Epidermal melanocyte (primary cell): ENCODE results near the gene DDI2.
"Not testable (repeated sequence)": the region's sequence is repeated elsewhere in the genome, so short reads cannot be mapped to it uniquely, and the experiment has no call there.

Source experiments
- DNase-seq: peaks from one replicate; pipeline ENCODE4 v3.0.0; 2011; ENCODE audit warnings: low spot score; ENCODE audit not compliant: insufficient read length

The DDI2 gene

DNA sequence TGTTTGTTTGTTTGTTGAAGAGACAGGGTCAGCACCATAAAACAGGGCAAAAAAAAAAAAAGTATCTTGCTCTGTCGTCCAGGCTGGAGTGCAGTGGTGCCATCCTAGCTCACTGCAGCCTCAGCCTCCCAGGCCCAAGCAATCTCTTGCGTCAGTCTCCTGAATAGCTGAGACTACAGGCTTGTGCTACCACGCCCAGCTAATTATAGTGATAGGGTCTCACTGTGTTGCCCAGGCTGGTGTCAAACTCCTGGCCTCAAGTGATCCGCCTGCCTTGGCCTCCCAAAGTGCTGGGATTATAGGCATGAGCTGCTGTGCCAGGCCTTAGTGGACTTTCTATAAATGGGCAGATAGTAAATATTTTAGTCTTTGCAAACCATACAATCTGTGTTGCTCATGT lies 19.2 kb downstream of the DDI2 start:
- no peak for DNase-seq

DNA sequence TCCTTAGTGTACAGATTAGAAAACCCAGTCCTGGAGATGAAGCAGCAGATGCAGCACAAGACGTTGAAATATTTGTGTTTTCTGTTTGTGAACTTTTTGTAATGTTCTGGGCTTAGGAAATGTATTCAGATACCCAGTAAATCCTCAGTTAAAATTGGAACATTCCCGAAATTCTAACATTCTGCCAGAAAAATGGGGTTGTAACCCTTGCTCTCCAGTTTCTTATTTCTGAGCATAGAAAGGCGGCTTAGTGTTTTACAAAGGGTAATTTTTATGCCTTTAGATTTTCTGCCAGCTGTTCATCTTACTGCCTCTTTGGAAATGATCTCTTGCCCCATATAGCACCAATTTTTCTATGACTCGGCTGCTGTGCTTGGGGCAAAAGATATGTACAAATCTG lies 20.6 kb downstream of the DDI2 start:
- DNase-seq, result no peak

DNA sequence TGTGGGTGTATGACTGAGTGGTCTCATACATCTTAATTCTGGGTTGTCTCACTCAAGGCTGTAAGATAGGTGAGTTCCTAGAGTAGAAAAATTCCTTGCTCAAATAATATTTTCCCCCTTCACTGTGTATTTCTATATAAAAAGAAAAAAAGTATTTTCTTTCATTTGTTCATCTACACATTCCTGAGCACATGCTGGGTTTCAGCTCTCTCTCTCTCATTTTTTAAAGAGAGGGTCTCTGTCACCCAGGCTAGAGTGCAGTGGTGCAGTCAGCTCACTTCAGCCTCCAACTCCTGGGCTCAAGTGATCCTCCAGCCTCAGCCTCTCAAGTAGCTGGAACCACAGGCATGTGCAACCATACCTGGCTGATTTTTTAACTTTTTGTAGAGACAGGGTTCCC lies 22.0 kb downstream of the DDI2 start:
- DNase-seq, result no peak

DNA sequence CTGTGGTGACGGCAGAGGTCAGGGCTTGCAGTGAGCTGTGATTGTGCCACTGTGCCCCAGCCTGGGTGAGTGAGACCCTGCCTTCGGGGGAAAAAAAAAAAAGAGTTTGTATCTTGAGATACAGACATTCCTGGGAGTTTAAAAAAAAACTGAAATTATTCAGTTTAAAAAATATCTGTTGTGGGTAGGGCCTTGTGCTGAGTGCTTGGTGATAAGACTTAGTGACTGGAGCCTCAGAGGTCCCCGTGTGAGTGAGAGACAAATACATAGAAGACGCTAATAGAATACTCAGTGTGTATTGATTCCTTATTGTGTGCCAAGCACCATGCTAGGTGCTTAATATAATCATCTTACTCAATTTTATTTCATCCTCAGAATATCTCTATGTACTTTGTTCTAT lies 22.7 kb downstream of the DDI2 start:
- no peak for DNase-seq

DNA sequence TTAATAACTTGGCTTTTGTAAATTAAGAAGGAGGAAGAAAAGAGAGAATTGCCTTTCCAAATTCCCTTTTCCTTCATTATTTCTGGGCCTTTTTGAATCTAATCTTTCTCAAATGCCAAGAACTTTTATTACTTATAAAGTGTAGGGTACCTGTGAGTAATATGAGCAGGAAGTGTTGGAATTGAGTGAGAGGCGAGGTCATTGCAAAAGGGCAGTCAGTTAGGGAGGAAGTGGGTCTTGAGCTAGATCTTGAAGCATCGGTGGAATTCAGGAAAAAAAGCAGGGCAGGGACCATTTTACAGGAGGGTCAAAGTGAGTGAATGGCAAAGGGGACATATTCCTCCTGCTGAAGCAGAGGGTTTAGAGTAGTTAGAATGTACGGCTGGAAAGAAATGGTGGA lies 23.4 kb downstream of the DDI2 start:
- no peak for DNase-seq

DNA sequence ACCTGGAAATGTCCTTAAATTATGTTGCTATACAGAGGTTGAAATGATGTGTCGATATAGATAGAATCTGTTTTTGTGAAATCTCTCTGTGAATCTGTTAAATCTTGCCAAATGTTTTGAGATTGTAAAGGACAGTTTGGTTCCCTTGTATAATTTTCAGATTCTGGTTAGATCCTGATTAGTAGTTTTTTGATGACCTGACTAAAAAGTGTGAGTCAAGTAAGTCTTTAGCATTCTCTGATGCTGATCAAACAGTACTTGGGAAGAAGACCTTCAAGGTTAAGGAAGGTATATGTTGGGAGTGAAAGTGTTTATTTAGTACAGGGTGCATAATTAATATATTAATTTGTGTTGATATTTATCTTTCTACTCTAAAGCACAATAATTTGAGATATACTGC lies 32.7 kb downstream of the DDI2 start:
- no peak for DNase-seq

DNA sequence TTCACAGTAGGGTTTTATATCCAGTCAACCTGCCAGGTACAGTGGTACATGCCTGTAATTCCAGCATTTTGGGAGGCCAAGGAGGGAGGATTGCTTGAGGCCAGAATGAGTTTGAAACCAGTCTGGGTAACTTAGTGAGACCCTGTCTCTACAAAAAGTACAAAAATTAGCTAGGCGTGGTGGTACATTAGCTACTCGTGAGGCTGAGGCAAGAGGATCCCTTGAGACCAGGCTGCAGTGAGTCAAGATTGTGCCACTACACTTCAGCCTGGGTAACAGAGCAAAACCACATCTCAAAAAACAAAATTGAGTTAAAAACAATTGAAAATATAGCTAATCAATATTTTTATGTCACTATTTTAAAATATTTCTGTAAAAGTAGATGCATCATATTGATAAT lies 33.2 kb downstream of the DDI2 start:
- DNase-seq, result no peak

DNA sequence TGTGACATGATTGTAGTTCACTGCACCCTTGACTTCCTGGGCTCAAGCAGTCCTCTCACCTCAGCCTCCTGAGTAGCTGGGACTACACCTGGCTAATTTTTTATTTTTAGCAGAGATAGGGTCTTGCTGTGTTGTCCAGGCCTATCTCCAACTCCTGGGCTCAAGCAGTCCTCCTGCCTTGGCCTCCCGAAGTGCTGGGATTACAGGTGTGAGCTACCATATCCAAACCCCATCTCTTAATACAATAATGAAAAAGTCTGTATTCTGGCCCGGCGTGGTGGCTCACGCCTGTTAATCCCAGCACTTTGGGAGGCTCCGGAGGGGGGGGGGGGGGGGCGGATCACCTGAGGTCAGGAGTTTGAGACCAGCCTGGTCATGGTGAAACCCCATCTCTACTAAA lies 34.9 kb downstream of the DDI2 start:
- not testable (repeated sequence) for DNase-seq

DNA sequence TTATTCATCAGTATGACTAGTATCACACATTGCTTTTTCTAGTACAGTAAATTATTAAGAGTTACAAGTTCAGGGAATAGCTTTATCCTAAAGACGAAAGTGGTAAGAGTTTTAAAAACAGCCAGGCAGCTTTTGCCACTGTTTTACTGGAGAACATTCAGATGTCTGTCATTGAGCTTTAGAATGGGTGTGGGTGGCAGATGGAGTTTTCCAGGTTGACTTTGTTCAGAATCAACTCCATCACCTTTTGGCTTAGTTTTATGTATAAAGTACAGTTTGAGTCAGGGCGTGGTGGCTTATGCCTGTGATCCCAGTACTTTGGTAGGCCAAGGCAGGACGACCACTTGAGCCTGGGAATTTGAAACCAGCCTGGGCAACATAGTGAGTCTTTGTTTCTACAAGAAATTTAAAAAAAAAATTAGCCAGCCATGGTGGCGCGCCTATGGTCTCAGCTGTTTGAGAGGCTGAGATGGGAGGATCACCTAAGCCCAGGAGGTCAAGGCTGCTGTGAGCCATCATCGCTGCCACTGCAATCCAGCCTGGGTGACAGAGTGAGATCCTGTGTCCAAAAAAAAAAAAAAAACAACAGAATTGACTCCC lies 36.9 kb downstream of the DDI2 start:
- DNase-seq, result no peak

DNA sequence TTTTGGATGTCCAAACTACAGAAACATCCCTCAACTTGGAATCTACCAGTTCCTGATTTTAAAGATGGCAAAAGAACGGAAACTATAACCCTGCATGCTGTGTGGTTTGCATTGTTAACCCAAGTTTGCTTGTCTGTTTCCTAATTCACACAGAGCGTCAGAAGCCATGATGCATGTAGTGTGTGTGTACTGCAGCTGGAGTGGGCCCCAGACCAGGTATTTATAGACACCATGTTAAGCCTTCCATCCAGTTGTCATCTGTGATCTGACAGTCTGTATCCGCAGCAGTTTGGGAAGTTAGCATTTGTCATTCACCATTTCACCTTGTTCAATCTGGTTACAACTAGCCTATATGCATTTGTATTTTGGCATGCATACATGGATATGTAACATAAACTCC lies 39.2 kb downstream of the DDI2 start:
- DNase-seq, result no peak

DNA sequence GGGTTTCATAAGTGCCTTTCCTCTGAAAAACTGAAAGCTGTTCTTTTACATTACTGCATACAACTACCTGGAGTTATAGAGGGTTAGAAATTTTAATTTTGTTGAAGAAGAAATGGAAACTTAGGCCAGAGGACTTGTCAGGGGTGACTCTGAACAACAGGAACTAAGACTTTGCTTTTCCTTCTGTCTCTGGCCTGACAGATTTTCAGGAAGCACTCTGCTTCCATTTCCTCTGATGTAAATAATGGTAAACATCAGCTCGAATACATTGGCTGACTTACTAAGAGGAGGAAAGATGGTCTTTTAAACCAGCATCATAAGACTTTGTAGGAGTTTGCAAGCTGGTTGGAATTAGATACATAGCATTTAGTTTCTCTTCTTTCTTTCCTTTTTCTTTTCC lies 39.8 kb downstream of the DDI2 start:
- DNase-seq, result no peak

DNA sequence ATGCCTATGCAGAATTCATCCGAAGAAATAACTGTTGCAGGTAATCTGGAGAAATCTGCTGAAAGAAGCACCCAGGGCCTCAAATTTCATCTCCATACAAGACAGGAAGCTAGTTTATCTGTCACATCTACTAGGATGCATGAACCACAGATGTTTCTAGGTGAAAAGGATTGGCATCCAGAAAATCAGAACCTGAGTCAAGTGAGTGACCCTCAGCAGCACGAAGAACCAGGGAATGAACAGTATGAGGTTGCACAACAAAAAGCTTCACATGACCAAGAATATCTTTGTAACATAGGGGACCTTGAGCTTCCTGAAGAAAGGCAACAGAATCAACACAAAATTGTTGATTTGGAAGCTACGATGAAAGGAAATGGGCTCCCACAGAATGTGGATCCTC lies 42.9 kb downstream of the DDI2 start:
- DNase-seq, result no peak

DNA sequence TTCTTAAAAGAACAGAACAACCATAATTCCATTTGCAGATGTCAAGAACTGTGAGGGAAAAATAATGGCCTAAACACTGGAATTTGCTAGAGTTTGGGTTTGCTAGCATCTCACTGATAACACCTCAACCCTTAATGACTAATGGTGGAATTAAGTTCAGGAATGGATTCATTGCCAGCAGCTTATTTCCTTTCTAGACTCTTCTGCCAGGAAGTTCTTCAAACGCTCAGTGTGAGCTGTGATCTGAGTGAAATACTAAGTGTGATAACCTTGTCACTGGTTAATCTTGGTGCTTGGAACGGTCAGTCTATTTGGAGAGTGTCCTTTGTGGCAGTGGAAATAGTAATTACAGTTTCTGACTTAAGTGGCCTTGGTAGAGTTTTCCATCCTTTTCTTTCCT lies 45.2 kb downstream of the DDI2 start:
- no peak for DNase-seq

DNA sequence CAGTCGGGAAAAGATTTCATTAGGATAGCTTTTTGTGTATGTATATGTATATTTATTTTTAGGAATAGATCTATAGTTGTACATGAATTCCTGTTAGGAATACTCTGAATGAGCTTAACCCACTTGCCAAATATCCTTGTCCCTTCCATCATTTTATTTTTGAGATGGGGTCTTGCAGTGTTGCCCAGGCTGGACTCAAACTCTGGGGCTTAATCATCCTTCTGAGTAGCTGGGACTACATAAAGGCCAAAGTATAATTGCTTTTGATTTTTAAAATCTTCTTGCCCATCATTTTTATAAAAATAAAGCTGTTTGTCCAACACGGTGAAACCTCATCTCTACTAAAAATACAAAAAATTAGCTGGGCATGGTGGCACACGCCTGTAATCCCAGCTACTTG lies 46.7 kb downstream of the DDI2 start:
- DNase-seq, result no peak

DNA sequence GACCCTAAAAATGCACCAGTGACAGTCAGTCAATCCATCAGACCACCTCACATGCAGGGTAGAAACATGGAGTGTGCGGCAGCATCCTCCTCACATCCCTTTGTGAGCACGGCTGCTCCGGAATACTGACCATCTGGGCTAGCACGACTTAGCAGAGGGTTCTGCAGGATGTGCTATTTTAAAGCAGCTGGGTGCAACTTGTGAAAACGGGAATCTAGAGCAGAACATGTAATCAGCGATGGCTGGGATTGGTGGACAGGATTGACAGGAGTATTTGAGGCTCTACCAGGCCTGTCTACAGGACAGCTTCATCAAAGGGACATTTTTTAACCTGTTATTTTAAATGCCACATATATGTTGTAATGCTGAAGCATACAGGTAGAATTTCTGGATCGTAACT lies 50.1 kb downstream of the DDI2 start:
- DNase-seq, result no peak

DNA sequence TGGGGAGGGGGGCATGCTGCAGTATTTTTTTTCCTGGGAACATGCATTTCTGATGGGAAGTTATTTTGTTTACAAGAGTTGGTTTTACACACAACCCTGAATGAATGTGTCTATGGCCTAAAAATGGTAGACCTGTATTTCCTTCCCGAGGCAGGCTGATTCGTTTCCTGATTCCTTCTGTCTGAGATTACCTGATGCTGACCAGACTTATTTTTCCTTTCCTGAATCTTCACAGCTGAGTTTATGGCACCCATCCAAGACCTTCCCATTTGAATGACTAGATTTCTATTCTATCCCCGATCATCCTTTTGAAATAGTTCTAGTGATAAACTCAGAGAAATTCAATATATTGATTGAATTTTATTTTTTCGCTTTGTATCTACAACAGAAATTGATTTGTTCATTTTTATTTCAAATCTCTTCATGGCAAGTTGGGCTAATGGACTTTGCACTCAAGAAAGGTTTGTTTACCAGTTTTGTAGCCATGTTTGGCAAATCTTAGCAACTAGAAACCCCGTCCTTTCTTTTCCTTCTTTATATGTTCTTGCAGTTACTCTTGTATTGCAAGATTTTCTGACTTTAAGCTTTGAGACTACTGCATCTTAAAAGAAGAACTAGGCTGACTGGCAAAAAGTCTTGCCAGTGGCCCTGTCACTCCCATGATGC lies 51.0 kb downstream of the DDI2 start:
- DNase-seq, result no peak

DNA sequence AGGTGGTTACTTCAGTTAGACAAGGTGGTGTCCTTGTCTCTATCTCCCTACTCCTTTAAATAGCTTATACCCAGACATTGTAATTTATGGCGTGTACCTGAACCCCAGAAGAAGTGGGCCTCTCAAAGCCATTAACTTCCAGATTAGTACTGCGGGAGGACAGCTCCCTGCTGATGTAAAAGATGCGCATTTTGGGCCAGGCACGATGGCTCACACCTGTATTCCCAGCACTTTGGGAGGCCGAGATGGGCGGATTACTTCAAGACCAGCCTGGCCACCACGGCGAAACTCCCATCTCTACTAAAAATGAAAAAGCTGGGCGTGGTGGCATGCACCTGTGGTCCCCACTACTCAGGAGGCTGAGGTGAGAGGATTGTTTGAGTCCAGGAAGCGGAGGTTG lies 51.8 kb downstream of the DDI2 start:
- no peak for DNase-seq

DNA sequence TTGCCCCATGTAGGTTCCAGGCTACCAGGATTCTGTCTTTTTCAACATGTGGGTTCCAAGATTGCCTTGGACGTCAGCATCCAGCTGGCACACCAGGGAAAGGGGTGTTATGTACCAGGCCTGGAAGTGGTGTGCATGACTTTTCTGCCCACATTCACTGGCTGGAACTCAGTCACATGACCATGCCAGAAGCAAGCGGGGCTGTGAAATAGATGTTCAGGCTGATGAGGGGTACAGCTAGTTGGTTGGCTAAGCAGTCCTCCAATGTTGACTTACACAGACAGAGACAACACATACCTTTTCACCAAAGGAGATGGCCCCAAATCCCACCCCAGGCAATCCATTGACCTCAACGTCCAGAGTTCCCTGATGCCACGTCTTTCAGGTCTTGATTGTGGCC lies 52.6 kb downstream of the DDI2 start:
- DNase-seq, result no peak

DNA sequence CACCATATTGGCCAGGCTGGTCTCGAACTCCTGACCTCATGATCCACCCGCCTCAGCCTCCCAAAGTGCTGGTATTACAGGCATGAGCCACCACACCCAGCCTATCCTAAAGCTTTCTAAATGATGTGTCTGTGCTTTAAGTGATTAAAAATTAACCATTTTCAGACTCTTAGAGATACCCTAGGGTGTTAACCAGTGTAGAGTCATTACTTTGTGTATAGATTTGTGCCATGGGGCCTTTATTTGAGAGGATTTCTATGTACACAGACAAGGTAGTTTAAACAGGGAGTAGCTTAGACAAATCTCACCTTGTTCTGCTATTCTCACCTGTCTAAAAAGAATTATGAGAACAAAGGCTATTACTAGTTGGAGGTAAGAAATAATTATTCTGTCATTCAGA lies 54.2 kb downstream of the DDI2 start:
- no peak for DNase-seq

DNA sequence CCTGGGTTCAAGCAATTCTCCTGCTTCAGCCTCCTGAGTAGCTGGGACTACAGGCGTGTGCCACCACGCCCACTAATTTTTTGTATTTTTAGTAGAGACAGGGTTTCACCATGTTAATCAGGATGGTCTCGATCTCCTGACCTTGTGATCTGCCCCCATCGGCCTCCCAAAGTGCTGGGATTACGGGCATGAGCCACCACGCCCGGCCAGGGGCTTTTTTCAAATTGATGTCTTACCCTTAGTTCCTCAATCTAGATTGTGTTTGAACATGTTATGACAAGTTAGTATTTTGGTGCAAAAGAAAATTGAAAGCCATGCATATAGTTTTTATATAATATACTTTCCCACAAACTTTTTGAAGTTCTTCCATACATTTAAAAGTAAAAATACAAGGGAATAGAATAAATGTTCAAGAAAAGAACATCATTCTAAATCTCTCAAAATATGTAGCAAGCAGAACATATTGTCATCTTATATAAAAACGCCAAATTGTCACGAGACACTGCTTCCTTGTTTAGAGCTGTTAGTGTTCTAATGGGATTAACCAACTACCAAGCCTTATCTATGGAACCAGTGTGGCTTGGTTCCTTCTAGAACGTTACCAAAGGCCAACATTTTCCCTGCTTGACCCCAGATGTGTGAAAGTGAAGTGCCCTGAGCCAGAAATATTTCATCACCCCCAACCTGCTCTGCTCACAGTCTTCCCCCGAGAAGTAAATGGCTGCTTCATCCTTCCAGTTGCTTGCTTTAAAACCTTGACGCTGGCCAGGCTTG lies 57.3 kb downstream of the DDI2 start:
- no peak for DNase-seq

DNA sequence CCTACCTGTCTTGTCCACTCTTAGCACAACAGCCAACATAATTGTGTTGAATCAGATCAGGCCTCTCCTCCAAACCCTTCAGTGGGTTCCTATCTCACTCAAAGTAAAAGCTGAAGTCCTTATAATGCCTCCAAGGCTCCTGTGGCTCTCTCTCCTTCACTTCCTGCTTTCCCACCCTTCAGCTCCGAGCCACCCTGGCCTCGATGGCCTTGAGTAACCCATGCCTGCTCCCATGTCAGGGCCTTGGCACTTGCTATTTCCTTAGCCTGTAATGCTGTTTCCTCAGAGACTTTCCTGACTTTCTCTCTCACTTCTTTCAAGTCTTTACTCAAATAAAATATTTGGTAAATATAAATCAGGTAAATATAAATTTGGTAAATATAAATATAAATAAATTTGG lies 58.8 kb downstream of the DDI2 start:
- no peak for DNase-seq

DNA sequence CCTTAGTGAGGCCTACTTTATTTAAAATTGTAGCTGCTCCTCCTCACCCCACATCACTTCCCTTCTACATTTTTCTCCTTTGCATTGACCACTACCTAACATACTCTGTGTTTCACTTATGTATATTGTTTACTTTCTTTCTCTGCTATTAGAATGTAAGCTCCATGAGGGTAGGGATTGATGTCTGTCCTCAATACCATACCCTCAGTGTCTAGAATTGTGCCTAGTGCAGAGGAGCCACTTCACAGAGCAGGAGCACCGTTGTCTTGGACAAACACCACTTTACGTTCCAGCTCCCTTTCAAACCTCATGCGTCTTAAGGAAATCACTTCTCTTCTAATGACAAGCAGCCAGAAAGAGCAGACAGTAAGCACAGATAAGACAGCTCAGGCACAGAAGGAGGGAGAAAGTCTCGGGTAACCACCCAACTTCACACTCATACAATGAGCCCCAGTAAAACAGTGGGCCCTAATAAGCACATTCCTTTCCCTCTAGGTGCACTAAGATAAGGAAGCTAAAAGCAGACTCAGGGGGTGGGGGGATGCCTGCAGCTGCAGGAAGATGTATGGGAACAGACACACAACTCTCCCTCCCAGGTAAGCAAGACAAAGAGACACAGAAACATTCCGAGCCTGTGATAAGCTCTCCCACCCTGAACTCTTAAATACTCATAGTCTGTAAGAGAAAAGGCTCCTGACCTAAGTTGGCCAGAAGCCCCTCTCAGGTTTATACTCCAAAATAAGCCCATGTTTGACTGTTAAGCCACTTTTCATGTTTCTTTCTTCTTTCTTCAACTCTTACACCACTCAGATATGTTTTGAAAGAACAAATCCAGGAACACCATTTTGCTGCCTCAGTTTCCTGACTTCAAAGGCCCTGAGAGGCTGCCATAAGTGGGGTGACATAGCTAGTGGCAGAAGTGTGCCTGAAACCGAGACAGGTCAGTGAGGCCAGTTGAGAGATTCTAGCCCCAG lies 59.7 kb downstream of the DDI2 start:
- DNase-seq, result no peak
